Measurements from ENCODE around the gene P2RX2. TPM values are rescaled to one million over a fixed set of nuclear protein-coding genes. Genes with fewer than 3 reads are reported as not detected.
A peak's percentile ranks its signal among the peaks of the same experiment; 100 is the strongest.

The P2RX2 gene
- total RNA-seq, 2 donors from 2014 or later, result 0.24 TPM; not detected in 1

DNA sequence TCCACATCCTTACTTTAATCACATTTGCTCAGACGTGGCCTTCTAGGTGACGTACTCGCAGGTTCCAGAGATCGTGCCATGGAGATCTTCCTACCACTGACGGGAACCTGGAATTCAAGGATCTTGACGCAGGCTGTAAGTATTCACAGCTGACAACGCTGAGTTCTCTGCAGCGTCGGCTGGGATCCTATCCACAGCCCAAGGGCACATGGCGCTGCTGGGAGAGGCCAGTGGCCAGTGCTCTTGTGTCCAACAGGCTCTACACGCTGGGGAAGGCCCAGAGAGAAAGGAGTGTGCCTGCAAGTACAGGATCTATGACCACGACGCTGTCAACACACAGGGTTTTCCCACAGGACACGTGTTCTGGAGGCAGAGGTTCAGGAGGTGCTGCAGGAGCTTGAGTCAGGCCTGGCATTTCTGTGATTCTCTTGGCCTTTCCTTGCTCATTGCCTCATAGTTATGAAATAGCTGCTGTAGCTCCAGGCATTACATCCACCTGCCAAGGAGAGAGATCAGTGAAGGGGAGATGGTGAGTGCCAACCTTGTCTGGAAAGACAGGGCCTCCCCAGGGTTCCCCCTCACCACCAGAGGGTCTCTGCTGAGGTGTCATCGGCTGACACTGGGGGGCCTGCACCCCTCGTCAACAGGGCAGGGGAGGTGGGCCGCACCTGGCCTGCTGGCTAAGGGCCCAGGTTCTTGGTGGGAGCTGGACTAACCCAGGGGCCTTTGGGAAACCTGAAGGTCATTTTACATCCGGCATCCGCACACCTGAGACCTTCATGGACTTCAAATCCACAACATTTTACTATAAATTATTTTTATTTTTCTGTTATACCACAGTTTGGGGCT, 29.5 kb upstream of the P2RX2 start:
- intact Hi-C loops (cut with DNase I), result no loop called here
- H3K9ac ChIP-seq (ENCODE audit: low read depth in 2 of 2, low read length in 2 of 2), result no peak overlapping the region
- DNase-seq, result no peak
- no peaks in the 10 kb centered on the region for H3K9me3 ChIP-seq
- H3K4me1 ChIP-seq, result no peaks in the 10 kb centered on the region
- no peak overlapping the region for H3K4me3 ChIP-seq
- no peaks in the 10 kb centered on the region for H3K27me3 ChIP-seq
- no peak overlapping the region for H3K27ac ChIP-seq
- H3K36me3 ChIP-seq, result no peaks in the 10 kb centered on the region
- TF ChIP-seq CTCF (IDR thresholded peaks at IDR 0.05), result no peak

- no peak for TF ChIP-seq CTCF (IDR thresholded peaks at IDR 0.05)
- H3K9ac ChIP-seq (ENCODE audit: low read depth in 2 of 2, low read length in 2 of 2), result no peak overlapping the region
- H3K27me3 ChIP-seq, result no peaks in the 10 kb centered on the region
- no peak for DNase-seq
- no peaks in the 10 kb centered on the region for H3K4me1 ChIP-seq
- H3K36me3 ChIP-seq, result no peaks in the 10 kb centered on the region
- H3K4me3 ChIP-seq, result no peak overlapping the region
- H3K27ac ChIP-seq, result no peak overlapping the region
- no peaks in the 10 kb centered on the region for H3K9me3 ChIP-seq
- intact Hi-C loops (cut with DNase I), result no loop called here
These were observed 27.3 kb upstream of the P2RX2 start for GRCh38 chr12:132591107-132591935.

DNA sequence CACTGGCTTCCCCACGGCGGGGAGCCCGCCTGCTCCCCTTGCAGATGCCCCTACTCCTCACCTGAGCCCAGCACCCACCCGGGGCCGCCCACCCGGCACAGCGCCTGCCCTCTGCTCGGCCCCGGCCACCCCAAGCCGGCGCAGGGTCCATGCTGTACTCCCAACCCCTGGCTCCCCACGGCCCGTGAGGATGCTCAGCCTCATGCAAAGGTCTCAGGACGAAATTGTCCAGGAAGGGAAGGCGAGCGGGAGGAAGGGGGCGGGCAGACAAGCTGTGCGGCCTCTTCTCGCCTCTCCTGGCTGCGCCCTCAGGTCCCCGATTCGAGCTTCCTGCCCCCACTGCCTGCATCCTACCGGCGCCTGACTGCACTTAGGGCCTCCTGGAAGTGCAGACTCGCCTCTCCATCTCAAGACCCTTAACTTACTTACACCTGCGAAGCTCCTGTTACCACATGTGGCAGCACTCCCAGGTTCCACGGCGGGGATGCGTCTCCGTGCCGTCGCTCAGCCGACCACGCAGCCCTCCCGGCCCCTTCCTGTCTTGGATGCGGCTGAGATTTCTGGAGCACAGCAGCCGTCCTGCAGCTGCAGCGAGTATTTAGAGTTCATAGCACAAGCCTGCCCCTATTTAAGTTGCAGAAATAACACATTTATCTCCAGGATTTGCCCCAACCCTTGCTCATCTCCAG, 26.1 kb upstream of the P2RX2 start:
- H3K9me3 ChIP-seq, result no peaks in the 10 kb centered on the region
- no peaks in the 10 kb centered on the region for H3K4me1 ChIP-seq
- no peak for TF ChIP-seq CTCF (IDR thresholded peaks at IDR 0.05)
- H3K36me3 ChIP-seq, result no peaks in the 10 kb centered on the region
- no peak overlapping the region for H3K4me3 ChIP-seq
- H3K27ac ChIP-seq, result no peak overlapping the region
- H3K27me3 ChIP-seq, result no peaks in the 10 kb centered on the region
- no peak overlapping the region for H3K9ac ChIP-seq (ENCODE audit: low read depth in 2 of 2, low read length in 2 of 2)
- intact Hi-C loops (cut with DNase I), result no loop called here
- DNase-seq, result no peak

DNA sequence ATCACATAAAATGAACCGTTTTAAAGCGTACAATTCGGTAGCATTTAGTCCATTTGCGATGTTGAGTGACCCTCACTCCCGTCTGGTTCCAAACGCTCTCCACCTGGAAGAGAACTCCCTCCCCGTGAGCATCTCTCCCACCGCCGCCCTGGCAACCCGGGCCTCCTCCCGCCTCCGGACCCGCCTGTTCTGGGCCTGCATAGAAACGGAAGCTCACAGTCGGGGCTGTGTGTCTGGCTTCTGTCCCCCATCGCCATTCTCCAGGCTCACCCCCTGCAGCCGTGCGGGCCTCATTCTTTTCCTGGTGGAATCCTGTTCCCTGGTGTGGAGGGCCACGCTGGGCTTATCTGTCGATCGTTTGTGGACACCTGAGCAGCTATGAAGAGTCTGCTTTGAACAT, 25.5 kb upstream of the P2RX2 start:
- Histone ChIP-seq H3K27me3 (no peaks in the 10 kb centered on the region), H3K9ac (ENCODE audit: low read depth in 2 of 2, low read length in 2 of 2) (peak overlapping the region; percentile 57 to 58), H3K4me3 (no peak overlapping the region), H3K9me3 (no peaks in the 10 kb centered on the region), H3K4me1 (no peaks in the 10 kb centered on the region), H3K36me3 (no peaks in the 10 kb centered on the region), H3K27ac (no peak overlapping the region)
- no peak for TF ChIP-seq CTCF (IDR thresholded peaks at IDR 0.05)
- no peak for DNase-seq
- intact Hi-C loops (cut with DNase I), result no loop called here

DNA sequence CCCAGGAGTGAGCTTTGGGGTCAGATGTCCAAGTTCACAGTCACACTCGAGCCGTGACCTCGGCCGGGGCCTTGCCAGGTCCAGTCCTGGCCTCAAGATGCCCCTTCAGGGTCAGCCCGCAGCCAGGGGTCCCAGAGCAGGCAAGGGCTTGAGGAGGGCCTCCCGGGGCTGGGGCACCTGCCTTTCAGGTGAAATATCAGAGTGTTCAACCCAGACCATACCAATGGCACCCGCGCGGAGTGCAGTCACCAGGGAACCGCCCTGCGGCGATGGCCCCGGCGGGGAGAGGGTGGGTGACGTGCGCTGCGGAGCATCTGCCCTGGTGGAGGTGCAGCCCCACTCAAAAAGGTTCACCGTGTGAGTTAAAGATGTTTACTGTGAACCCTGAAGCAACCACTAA, 25.1 kb upstream of the P2RX2 start:
- H3K4me3 ChIP-seq, result peak overlapping the region; percentile 19
- no peaks in the 10 kb centered on the region for H3K4me1 ChIP-seq
- DNase-seq, result no peak
- peak overlapping the region; percentile 55 for H3K27ac ChIP-seq
- peak overlapping the region; percentile 57 to 58 for H3K9ac ChIP-seq (ENCODE audit: low read depth in 2 of 2, low read length in 2 of 2)
- intact Hi-C loops (cut with DNase I), result no loop called here
- no peak for TF ChIP-seq CTCF (IDR thresholded peaks at IDR 0.05)
- H3K27me3 ChIP-seq, result peaks cover under 1% of the 10 kb centered on the region
- no peaks in the 10 kb centered on the region for H3K36me3 ChIP-seq
- no peaks in the 10 kb centered on the region for H3K9me3 ChIP-seq
